ENCODE data around the gene UFD1.

DNA sequence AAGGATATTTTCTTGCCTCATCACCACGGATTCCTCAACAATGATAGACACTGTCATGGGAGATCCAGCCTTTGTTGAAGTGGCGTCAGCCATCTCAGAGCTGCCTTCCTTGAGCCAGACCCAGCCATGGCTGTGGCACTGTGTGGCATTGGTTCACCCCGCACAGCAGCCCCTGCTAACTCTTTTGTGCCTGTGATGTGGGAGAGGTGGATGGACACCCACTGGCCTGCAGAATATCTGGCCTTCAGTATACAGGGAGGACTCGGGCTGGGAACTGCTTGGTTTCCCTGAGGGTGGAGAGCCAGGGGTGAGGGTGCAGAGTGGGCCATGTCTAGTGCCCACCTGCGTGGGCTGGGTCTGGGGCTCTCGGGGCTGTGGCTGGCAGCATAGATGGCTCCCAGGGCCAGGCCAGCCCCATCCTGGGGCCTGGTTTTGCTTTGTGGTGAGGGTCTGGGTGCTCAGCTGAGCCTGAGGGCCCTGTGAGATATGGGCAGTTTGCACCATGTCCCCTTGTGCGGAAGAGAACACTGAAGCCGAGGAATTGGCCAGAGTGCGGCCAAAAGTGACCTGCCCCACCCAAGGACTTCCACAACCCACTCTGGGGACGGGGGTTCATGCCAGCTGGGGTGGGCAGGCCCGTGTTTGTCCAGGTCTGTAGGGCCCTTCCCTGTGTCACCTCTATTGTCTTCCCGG lies 39.1 kb upstream of the UFD1 start:
- TF ChIP-seq POLR2A (IDR thresholded peaks at IDR 0.05) = no peak
- TF ChIP-seq CTCF (IDR thresholded peaks at IDR 0.05) = no peak
